Keratinocyte (primary cell): ENCODE measurements around the gene GRAMD2A.

Source experiments
- EZH2 ChIP-seq: IDR thresholded peaks from one replicate; pipeline ENCODE4 v1.6.1; 2012; ENCODE audit warnings: inconsistent platforms, mild to moderate bottlenecking, low read length, moderate library complexity
- TF ChIP-seq, protein P1 (sequence below), 3 experiments: IDR thresholded peaks in 1 of 3; conservative IDR thresholded peaks in 1 of 3; optimal IDR thresholded peaks in 1 of 3; 2 replicates in 2 of 3; 3 replicates in 1 of 3; pipeline versions ENCODE3 to v1.5.1; 2011; ENCODE audit warnings: low read length in 3 of 3, mild to moderate bottlenecking in 3 of 3, moderate library complexity in 2 of 3, control low read depth in 1 of 3, inconsistent platforms in 1 of 3; ENCODE audit not compliant: insufficient read depth in 2 of 3; ENCODE audit errors: extremely low read depth in 1 of 3

- TF ChIP-seq, protein P1, sequence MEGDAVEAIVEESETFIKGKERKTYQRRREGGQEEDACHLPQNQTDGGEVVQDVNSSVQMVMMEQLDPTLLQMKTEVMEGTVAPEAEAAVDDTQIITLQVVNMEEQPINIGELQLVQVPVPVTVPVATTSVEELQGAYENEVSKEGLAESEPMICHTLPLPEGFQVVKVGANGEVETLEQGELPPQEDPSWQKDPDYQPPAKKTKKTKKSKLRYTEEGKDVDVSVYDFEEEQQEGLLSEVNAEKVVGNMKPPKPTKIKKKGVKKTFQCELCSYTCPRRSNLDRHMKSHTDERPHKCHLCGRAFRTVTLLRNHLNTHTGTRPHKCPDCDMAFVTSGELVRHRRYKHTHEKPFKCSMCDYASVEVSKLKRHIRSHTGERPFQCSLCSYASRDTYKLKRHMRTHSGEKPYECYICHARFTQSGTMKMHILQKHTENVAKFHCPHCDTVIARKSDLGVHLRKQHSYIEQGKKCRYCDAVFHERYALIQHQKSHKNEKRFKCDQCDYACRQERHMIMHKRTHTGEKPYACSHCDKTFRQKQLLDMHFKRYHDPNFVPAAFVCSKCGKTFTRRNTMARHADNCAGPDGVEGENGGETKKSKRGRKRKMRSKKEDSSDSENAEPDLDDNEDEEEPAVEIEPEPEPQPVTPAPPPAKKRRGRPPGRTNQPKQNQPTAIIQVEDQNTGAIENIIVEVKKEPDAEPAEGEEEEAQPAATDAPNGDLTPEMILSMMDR (optimal IDR thresholded peaks at IDR 0.05 in 1 of 3, IDR thresholded peaks at IDR 0.05 in 1 of 3, conservative IDR thresholded peaks at IDR 0.05 in 1 of 3; ENCODE audit: extremely low read depth in 1 of 3, insufficient read depth in 2 of 3, low read length in 3 of 3) = no peak
- no peak for TF ChIP-seq EZH2
Observed at GRCh38 chr15:72202302-72202701, 4.7 kb upstream of the GRAMD2A start.
